K562 (cell line): ENCODE results near the gene DIS3L2. TPM values are rescaled to one million over a fixed set of nuclear protein-coding genes. Genes with fewer than 3 reads are reported as not detected.

ENCODE experiments used
- ATAC-seq: fragments of 200-7000 bp; cut with Tn5 transposase; 3 replicates; pipeline ENCODE4 v1.9.1; 2020; ENCODE audit warnings: moderate library complexity
- BruUV-seq: library from RNA; stranded (reverse); fragments of 400-500 nt; replicated peaks from 2 replicates; lab custom pipeline; 2021; lab: Mats Ljungman, UMichigan
- CTCF ChIA-PET: fragments of 300-600 bp; formaldehyde crosslinking; extraction: SDS; loops from one replicate; lab custom pipeline; 2021; ENCODE audit warnings: low intra/inter-chr PET ratio; lab: Yijun Ruan, JAX
- POLR2A ChIA-PET: fragments of 300-600, 350-650 bp; sonication (Branson Sonifier 250); formaldehyde crosslinking; extraction: SDS; loops from one replicate; lab custom pipeline; 2021; ENCODE audit warnings: antibody characterized with exemption, inconsistent platforms; lab: Yijun Ruan, JAX
- DNase-seq, 4 experiments: peaks; one replicate each; pipeline versions ENCODE4 v3.0.0 to v3.0.0-alpha.2; 2011 to 2018; ENCODE audit warnings: low spot score in 3 of 4, mixed read lengths in 3 of 4; ENCODE audit errors: extremely low read depth in 1 of 4
- FAIRE-seq: peaks from 2 replicates; lab custom pipeline; 2011; peaks lifted over from hg19 to GRCh38; lab: Jason Lieb, UNC
- H2AFZ ChIP-seq: 2 replicates; pipeline ENCODE4 v1.6.0; 2011; ENCODE audit warnings: low read depth, low read length, control low read depth, inconsistent platforms
- H3K27ac ChIP-seq: fragments of 200-600 bp; 3 replicates; pipeline ENCODE4 v1.8.0; 2011; ENCODE audit warnings: low read depth, mild to moderate bottlenecking, control low read depth, inconsistent platforms, low read length, moderate library complexity, mixed read lengths; ENCODE audit errors: extremely low read depth
- H3K27me3 ChIP-seq, 2 experiments: fragments of 300-600 bp in 1 of 2; 2 replicates in 1 of 2; 3 replicates in 1 of 2; pipeline versions ENCODE4 v1.6.0 to v1.8.0; 2011; ENCODE audit warnings: inconsistent platforms in 2 of 2, low read length in 2 of 2, mild to moderate bottlenecking in 1 of 2, mixed read lengths in 1 of 2, moderate library complexity in 1 of 2; ENCODE audit not compliant: control insufficient read depth in 2 of 2, insufficient read depth in 2 of 2
- H3K36me3 ChIP-seq: fragments of 300-600 bp; 3 replicates; pipeline ENCODE4 v1.8.0; 2011; ENCODE audit warnings: mild to moderate bottlenecking, low read length, inconsistent platforms; ENCODE audit not compliant: control insufficient read depth, insufficient read depth
- H3K4me1 ChIP-seq, 2 experiments: fragments of 200-600 bp in 1 of 2; replicated peaks in 1 of 2; 2 replicates in 1 of 2; 3 replicates in 1 of 2; pipeline versions ENCODE4 v1.5.1 to v1.8.0; 2011; ENCODE audit warnings: inconsistent platforms in 2 of 2, low read length in 2 of 2, mild to moderate bottlenecking in 1 of 2, mixed read lengths in 1 of 2, moderate library complexity in 1 of 2; ENCODE audit not compliant: control insufficient read depth in 2 of 2, insufficient read depth in 2 of 2
- H3K4me2 ChIP-seq: 2 replicates; pipeline ENCODE4 v1.6.1; 2011; ENCODE audit warnings: low read length, control low read depth, inconsistent platforms, mixed read lengths; ENCODE audit not compliant: insufficient read depth
- H3K4me3 ChIP-seq: fragments of 200-600 bp; sonication (generic), shearing (Covaris generic); 2 replicates; pipeline ENCODE4 v1.5.1; 2016; ENCODE audit warnings: control low read depth, inconsistent platforms
- H3K79me2 ChIP-seq: fragments of 200-600 bp; 3 replicates; pipeline ENCODE4 v1.8.0; 2011; ENCODE audit warnings: low read length, inconsistent platforms; ENCODE audit not compliant: control insufficient read depth, insufficient read depth
- H3K9ac ChIP-seq, 2 experiments: 2 replicates each; pipeline versions ENCODE4 v1.6.0 to v1.6.1; 2011; ENCODE audit warnings: low read depth in 2 of 2, low read length in 2 of 2, control low read depth in 1 of 2, inconsistent platforms in 1 of 2, mild to moderate bottlenecking in 1 of 2, mixed read lengths in 1 of 2; ENCODE audit not compliant: insufficient read depth in 1 of 2
- H3K9me1 ChIP-seq: one replicate; pipeline ENCODE4 v1.6.0; 2011; ENCODE audit warnings: inconsistent platforms, mild to moderate bottlenecking, low read length, moderate library complexity; ENCODE audit not compliant: control insufficient read depth, insufficient read depth
- H3K9me3 ChIP-seq: replicated peaks from 2 replicates; pipeline ENCODE4 v1.5.1; 2011; ENCODE audit warnings: low read depth, low read length, inconsistent platforms; ENCODE audit not compliant: control insufficient read depth, insufficient read depth
- H4K20me1 ChIP-seq: replicated peaks from 2 replicates; pipeline ENCODE4 v1.6.1; 2011; ENCODE audit warnings: low read length, inconsistent platforms, mixed read lengths; ENCODE audit not compliant: control insufficient read depth, insufficient read depth
- BCLAF1 ChIP-seq, 2 experiments: fragments of 450-650 bp in 1 of 2; IDR thresholded peaks; 2 replicates each; pipeline ENCODE4 v1.6.1; 2011 to 2017; ENCODE audit warnings: low read depth in 2 of 2, antibody characterized with exemption in 1 of 2, borderline replicate concordance in 1 of 2, low read length in 1 of 2, mild to moderate bottlenecking in 1 of 2, mixed read lengths in 1 of 2; ENCODE audit not compliant: control insufficient read depth in 1 of 2
- ELF2 ChIP-seq: fragments of 250-450 bp; sonication (Bioruptor Pico); IDR thresholded peaks from 2 replicates; pipeline ENCODE4 v1.5.0; 2021; ENCODE audit warnings: mild to moderate bottlenecking
- FOXJ3 ChIP-seq: sonication (generic); formaldehyde crosslinking; IDR thresholded peaks from 2 replicates; pipeline ENCODE4 v1.4.0; 2020; ENCODE audit warnings: mild to moderate bottlenecking, missing genetic modification reagents
- GTF3C2 ChIP-seq: IDR thresholded peaks from 3 replicates; pipeline ENCODE4 v1.6.1; 2011; ENCODE audit warnings: borderline replicate concordance, mild to moderate bottlenecking, moderate library complexity; ENCODE audit not compliant: insufficient read length; ENCODE audit errors: extremely low read depth
- MAZ ChIP-seq, 2 experiments: fragments of 450-650 bp in 1 of 2; sonication (generic) in 1 of 2; formaldehyde crosslinking; IDR thresholded peaks in 1 of 2; conservative IDR thresholded peaks in 1 of 2; 2 replicates each; pipeline versions ENCODE4 v1.4.0 to v1.5.0; 2020; ENCODE audit warnings: mild to moderate bottlenecking in 1 of 2, missing genetic modification reagents in 1 of 2
- MEF2A ChIP-seq: IDR thresholded peaks from 2 replicates; pipeline ENCODE4 v1.6.1; 2011; ENCODE audit warnings: low read depth, mild to moderate bottlenecking, low read length, moderate library complexity; ENCODE audit not compliant: control insufficient read depth
- THRAP3 ChIP-seq: fragments of 450-650 bp; IDR thresholded peaks from 2 replicates; pipeline ENCODE4 v1.6.1; 2016; ENCODE audit warnings: mild to moderate bottlenecking, inconsistent platforms, borderline replicate concordance
- ZNF311 ChIP-seq: fragments of 250-450 bp; sonication (Bioruptor Pico); IDR thresholded peaks from 2 replicates; pipeline ENCODE4 v1.4.0; 2020; ENCODE audit warnings: mild to moderate bottlenecking, moderate library complexity
- ZNF592 ChIP-seq: fragments of 450-650 bp; IDR thresholded peaks from 2 replicates; pipeline ENCODE4 v1.6.1; 2017; ENCODE audit warnings: antibody characterized with exemption, mild to moderate bottlenecking
- in situ Hi-C: fragments of 300-500 bp; cut with MboI; formaldehyde crosslinking; loops from 4 replicates; pipeline ENCODE4 v1.15.0; 2018; ENCODE audit warnings: inconsistent platforms, mixed read lengths
- intact Hi-C: fragments of 100-400 bp; cut with micrococcal nuclease; formaldehyde crosslinking; loops from 2 replicates; pipeline ENCODE4 v1.14.2; 2022
- polyA plus RNA-seq, 8 experiments: library from polyadenylated mRNA; depleted of rRNA in 4 of 8; stranded (reverse) in 5 of 8; unstranded in 3 of 8; fragments of >200 nt; fragmentation: Nextera tagmentation in 2 of 8; fragmentation: Illumina TruSeq in 1 of 8; extraction: Ambion mirVana in 2 of 8; extraction: Trizol in 1 of 8; gene quantifications; 2 replicates each; pipeline versions ENCODE4 v1.2.1 to v1.2.3, GENCODE V29; 2011 to 2014; ENCODE audit warnings: inconsistent platforms in 1 of 8, missing spikeins in 1 of 8
- total RNA-seq, 7 experiments: library from RNA; depleted of rRNA in 6 of 7; stranded (reverse); fragments of >200 nt in 6 of 7; fragmentation: Illumina TruSeq in 2 of 7; extraction: Trizol in 2 of 7; gene quantifications; 2 replicates each; pipeline versions ENCODE4 v1.2.1 to v1.2.3, GENCODE V29; 2011 to 2021; ENCODE audit warnings: low replicate concordance in 1 of 7
- TF ChIP-seq, protein P1 (sequence below): fragments of 250-450 bp; sonication (Bioruptor Pico); IDR thresholded peaks from 2 replicates; pipeline ENCODE4 v1.4.0; 2020; ENCODE audit warnings: mild to moderate bottlenecking

Gene DIS3L2
- total and polyA plus RNA-seq, 9 of the 15 experiments (the other 6 are each of a cell fraction or from before 2014, with no cell fraction given), result 1.5 to 19.2 (median 11.2) TPM

DNA sequence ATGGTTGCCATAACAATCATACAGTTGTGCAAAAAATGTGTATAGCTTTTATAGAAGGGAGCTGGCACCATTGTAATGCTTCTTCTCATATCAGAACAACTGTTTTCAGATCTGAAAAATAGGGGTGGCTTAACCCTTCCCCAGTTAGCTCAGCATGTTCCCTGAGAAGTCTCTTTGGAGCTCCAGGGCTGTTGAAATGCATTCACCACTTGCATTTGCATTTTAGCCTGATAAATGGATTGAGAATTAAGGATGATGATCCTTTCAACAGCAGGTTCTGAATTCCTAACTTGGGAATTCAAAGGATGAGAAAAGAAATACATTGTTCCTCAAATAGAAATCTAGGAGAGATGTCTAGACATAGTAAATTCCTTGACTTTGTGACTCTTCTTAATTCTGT, 235.3 kb downstream of the DIS3L2 start:
- Histone ChIP-seq H3K36me3 (no peaks in the 10 kb centered on the region), H3K9me3 (no peaks in the 10 kb centered on the region), H2AFZ (no peak overlapping the region), H3K9ac (no peak overlapping the region), H3K4me1 (no peaks in the 10 kb centered on the region), H3K27me3 (no peaks in the 10 kb centered on the region), H3K4me2 (no peak overlapping the region), H3K4me3 (no peak overlapping the region), H3K9me1 (no peaks in the 10 kb centered on the region), H3K79me2 (no peaks in the 10 kb centered on the region), H3K27ac (no peak overlapping the region), H4K20me1 (no peaks in the 10 kb centered on the region)
- BruUV-seq, result no TSS peak
- ChIA-PET CTCF (no interaction called here), POLR2A (no interaction called here)
- intact Hi-C loops (no loop called here), in situ Hi-C loops (no loop called here)
- FAIRE-seq, result no peak
- no peak for DNase-seq
- ATAC-seq, result no peak
- TF ChIP-seq MAZ (CRISPR knock-in tag; conservative IDR thresholded peaks at IDR 0.05 in 1 of 2, IDR thresholded peaks at IDR 0.05 in 1 of 2) (no peak), FOXJ3 (CRISPR knock-in tag) (no peak), MEF2A (no peak), THRAP3 (no peak), ZNF592 (no peak), GTF3C2 (no peak), ZNF311 (CRISPR knock-in tag) (no peak), BCLAF1 (IDR thresholded peaks at IDR 0.05; ENCODE audit: borderline replicate concordance in 1 of 2, control insufficient read depth in 1 of 2, low read depth in 2 of 2, low read length in 1 of 2) (no peak), ELF2 (CRISPR knock-in tag) (no peak)
- TF ChIP-seq, protein P1, sequence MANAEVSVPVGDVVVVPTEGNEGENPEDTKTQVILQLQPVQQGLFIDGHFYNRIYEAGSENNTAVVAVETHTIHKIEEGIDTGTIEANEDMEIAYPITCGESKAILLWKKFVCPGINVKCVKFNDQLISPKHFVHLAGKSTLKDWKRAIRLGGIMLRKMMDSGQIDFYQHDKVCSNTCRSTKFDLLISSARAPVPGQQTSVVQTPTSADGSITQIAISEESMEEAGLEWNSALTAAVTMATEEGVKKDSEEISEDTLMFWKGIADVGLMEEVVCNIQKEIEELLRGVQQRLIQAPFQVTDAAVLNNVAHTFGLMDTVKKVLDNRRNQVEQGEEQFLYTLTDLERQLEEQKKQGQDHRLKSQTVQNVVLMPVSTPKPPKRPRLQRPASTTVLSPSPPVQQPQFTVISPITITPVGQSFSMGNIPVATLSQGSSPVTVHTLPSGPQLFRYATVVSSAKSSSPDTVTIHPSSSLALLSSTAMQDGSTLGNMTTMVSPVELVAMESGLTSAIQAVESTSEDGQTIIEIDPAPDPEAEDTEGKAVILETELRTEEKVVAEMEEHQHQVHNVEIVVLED (CRISPR knock-in tag), result no peak
